T-helper 2 cell treated with Interferon-gamma antibody and Interleukin-4, amounts not matched to agents 5 μg/mL and 100 μg/mL, for 36 hours (primary cell): Measurements from ENCODE around the gene CEPT1.
A peak's percentile ranks its signal among the peaks of the same experiment; 100 is the strongest.

ENCODE experiments used
- DNase-seq: peaks from one replicate; pipeline ENCODE4 v3.0.0; 2021; ENCODE audit warnings: low spot score
- H3K27ac Mint-ChIP-seq: one replicate; pipeline ENCODE4 v1.8.0; 2021; ENCODE audit warnings: mild to moderate bottlenecking, mixed read lengths
- H3K27me3 Mint-ChIP-seq: one replicate; pipeline ENCODE4 v1.8.0; 2021; ENCODE audit warnings: low read depth, mixed read lengths
- H3K36me3 Mint-ChIP-seq: one replicate; pipeline ENCODE4 v1.8.0; 2021; ENCODE audit warnings: low read depth, mixed read lengths
- H3K4me1 Mint-ChIP-seq: one replicate; pipeline ENCODE4 v1.8.0; 2021; ENCODE audit warnings: low read depth, mixed read lengths
- H3K4me3 Mint-ChIP-seq: one replicate; pipeline ENCODE4 v1.8.0; 2022; ENCODE audit warnings: mild to moderate bottlenecking, moderate library complexity, mixed read lengths
- H3K9me3 Mint-ChIP-seq: one replicate; pipeline ENCODE4 v1.8.0; 2021; ENCODE audit warnings: mixed read lengths

Gene CEPT1

GRCh38 chr1:111202707-111203623, 62.9 kb downstream of the CEPT1 start:
- peaks cover 56% of the 10 kb centered on the region for H3K4me1 Mint-ChIP-seq

GRCh38 chr1:111203681-111204200, 63.7 kb downstream of the CEPT1 start:
- peak; percentile 86 for DNase-seq
- H3K4me3 Mint-ChIP-seq = peak overlapping the region; percentile 80
- peak overlapping the region; percentile 77 for H3K27ac Mint-ChIP-seq
- H3K36me3 Mint-ChIP-seq = peaks cover 13% of the 10 kb centered on the region
- peaks cover 60% of the 10 kb centered on the region for H3K4me1 Mint-ChIP-seq
- H3K27me3 Mint-ChIP-seq = no peaks in the 10 kb centered on the region
- H3K9me3 Mint-ChIP-seq = no peaks in the 10 kb centered on the region

More at GRCh38 chr1:111202707-111203623, 62.9 kb downstream of the CEPT1 start:
- Mint-ChIP-seq H3K27ac (peak overlapping the region; percentile 77), H3K9me3 (no peaks in the 10 kb centered on the region), H3K4me3 (peak overlapping the region; percentile 99), H3K27me3 (no peaks in the 10 kb centered on the region), H3K36me3 (peaks cover 21% of the 10 kb centered on the region)
- DNase-seq = no peak

GRCh38 chr1:111204201-111204982, 64.4 kb downstream of the CEPT1 start:
- Mint-ChIP-seq H3K4me3 (peak overlapping the region; percentile 80), H3K9me3 (no peaks in the 10 kb centered on the region), H3K36me3 (peaks cover 8% of the 10 kb centered on the region), H3K27ac (peak overlapping the region; percentile 77), H3K4me1 (peaks cover 61% of the 10 kb centered on the region), H3K27me3 (no peaks in the 10 kb centered on the region)
- peak; percentile 58 for DNase-seq

DNA sequence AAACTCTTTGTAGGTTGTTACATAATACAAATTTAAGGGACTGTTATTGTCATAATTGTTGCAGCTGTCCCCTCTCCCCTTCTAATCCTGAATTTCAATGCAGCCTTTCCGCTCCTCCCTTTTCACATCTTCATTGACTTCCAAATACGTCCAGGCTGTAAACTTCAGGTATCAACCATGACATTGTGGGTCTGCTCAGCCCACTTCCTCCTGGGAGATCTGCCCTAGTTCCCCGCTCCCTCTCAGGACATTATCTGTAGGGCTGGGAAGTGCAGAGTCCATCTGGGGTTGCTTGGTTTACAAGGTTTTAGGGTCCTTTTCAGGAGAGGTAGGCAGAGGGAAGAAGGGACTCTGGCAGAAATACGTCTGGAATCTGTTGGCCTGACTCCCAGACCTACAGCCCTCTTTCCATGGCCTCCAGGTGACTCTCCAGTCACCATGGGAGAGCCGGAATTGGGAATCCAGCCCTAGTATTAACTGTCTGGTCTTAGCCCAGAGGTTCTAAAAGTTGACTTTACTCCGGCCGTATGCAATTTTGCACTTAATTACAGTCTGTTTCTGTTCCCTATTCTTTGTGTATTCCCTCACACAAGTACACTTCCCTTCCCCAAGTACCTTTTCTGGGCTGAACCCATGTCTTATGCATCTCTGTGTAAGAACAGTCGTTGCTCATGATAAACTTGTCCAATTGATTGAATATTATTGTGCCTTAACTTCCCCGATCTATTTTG, 65.1 kb downstream of the CEPT1 start:
- no peaks in the 10 kb centered on the region for H3K27me3 Mint-ChIP-seq
- peak overlapping the region; percentile 67 for H3K27ac Mint-ChIP-seq
- H3K4me1 Mint-ChIP-seq = peaks cover 63% of the 10 kb centered on the region

DNA sequence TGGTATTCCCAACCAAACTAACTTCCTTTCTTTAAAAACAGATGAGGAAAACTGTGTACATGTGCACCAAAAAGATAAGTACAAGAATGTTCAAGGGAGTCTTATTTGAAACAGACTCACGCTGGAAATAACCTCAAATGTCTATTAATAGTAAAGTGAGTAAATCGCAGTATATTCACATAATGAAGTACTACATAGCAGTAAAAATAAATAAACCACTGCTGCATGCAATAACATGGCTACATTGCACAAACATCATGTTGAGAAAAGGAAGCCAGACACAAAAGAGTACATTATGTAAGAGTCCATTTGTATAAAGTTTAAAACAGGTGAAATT, 65.7 kb downstream of the CEPT1 start:
- H3K36me3 Mint-ChIP-seq = no peaks in the 10 kb centered on the region
- H3K4me1 Mint-ChIP-seq = peaks cover 62% of the 10 kb centered on the region
- no peaks in the 10 kb centered on the region for H3K27me3 Mint-ChIP-seq
- peak overlapping the region; percentile 27 for H3K4me3 Mint-ChIP-seq
- no peaks in the 10 kb centered on the region for H3K9me3 Mint-ChIP-seq
- no peak for DNase-seq
- peak overlapping the region; percentile 22 for H3K27ac Mint-ChIP-seq

More for the DNA sequence above, 65.1 kb downstream of the CEPT1 start:
- no peak for DNase-seq
- no peaks in the 10 kb centered on the region for H3K9me3 Mint-ChIP-seq
- H3K36me3 Mint-ChIP-seq = peaks cover 3% of the 10 kb centered on the region
- peak overlapping the region; percentile 77 for H3K4me3 Mint-ChIP-seq

- Mint-ChIP-seq H3K4me1 (peaks cover 53% of the 10 kb centered on the region), H3K36me3 (no peaks in the 10 kb centered on the region), H3K27ac (no peak overlapping the region), H3K27me3 (no peaks in the 10 kb centered on the region), H3K9me3 (no peaks in the 10 kb centered on the region), H3K4me3 (no peak overlapping the region)
- no peak for DNase-seq
Observed at GRCh38 chr1:111208921-111209320, 68.9 kb downstream of the CEPT1 start.

- no peaks in the 10 kb centered on the region for H3K27me3 Mint-ChIP-seq
- peaks cover 59% of the 10 kb centered on the region for H3K4me1 Mint-ChIP-seq
- H3K27ac Mint-ChIP-seq = no peak overlapping the region
- DNase-seq = no peak
- H3K4me3 Mint-ChIP-seq = no peak overlapping the region
- H3K9me3 Mint-ChIP-seq = no peaks in the 10 kb centered on the region
- no peaks in the 10 kb centered on the region for H3K36me3 Mint-ChIP-seq
Observed at GRCh38 chr1:111209622-111210021, 69.6 kb downstream of the CEPT1 start.

DNA sequence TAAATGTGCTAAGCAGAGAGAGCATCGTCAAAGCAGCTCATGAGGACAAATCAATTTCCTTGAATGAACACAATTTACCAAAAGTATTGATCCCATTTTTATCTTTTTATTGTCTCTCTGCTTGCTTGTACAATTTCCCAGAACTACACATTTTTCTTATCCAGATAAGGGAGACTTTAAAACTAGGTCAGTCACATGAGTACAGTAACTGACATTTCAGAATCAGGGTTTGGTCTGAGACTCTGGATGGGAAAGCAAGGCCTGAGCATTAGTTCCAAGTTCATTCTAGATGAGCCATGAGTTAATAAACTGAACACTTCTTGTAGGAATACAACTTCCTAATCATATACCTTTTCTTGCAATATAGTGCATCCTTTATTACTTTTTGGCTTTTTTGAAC, 71.9 kb downstream of the CEPT1 start:
- Mint-ChIP-seq H3K4me3 (no peak overlapping the region), H3K9me3 (no peaks in the 10 kb centered on the region), H3K4me1 (peaks cover 62% of the 10 kb centered on the region), H3K36me3 (no peaks in the 10 kb centered on the region), H3K27me3 (no peaks in the 10 kb centered on the region), H3K27ac (no peak overlapping the region)
- DNase-seq = no peak

DNA sequence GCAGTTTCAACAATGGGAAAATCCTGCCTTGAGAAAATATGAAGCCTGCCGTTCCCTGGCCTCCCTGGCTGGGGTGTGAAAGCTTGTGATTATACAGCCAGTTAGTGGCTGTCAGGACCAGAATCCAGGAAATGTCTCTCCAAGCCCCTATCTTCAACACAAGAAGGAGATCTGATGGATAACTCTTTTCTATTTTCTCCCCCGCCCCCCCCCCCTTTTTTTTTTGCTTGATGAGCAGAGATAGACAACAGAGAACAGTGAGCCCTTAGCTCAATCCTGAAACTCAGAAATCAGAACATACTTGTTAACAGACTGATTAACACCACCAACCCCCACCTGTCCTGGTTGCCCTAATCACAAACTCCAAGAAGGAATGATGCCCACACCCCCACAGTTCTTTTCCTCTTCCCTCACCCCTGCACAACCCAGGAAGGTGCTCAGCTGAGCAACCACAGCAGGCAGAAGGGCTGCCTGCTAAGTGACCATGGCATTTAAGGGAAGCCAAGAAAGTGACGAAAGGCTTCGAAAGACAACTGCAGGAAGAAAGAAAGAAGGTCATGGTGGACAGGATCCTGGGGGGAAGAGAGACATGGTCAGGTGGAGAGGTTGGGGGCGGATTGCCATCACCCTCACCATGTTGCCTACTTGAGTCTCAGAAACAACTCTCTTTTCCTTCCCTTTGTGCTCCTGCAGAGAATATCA, 72.8 kb downstream of the CEPT1 start:
- Mint-ChIP-seq H3K27ac (peak overlapping the region; percentile 90), H3K4me3 (peak overlapping the region; percentile 74), H3K9me3 (no peaks in the 10 kb centered on the region), H3K4me1 (peaks cover 67% of the 10 kb centered on the region), H3K36me3 (no peaks in the 10 kb centered on the region), H3K27me3 (no peaks in the 10 kb centered on the region)
- no peak for DNase-seq

DNA sequence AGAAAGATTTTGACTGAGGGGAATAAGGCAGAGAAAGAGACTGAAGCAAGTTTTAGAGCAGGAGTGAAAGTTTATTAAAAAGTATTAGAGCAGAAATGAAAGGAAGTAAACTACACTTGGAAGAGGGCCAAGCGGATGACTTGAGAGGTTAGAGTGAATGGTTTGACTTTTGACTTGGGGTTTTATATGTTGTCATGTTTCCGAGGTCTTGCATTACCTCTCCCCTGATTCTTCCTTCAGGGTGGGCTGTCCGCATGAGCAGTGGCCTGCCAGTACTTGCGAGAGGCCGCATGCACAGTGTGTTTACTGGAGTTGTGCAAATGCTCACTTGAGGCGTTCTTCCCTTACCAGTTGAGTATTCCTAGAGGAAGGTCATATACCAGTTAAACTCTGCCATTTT, 73.4 kb downstream of the CEPT1 start:
- no peak for DNase-seq
- Mint-ChIP-seq H3K36me3 (no peaks in the 10 kb centered on the region), H3K4me1 (peaks cover 71% of the 10 kb centered on the region), H3K27me3 (no peaks in the 10 kb centered on the region), H3K4me3 (peak overlapping the region; percentile 74), H3K27ac (peak overlapping the region; percentile 90), H3K9me3 (peaks cover 4% of the 10 kb centered on the region)

GRCh38 chr1:111214074-111214801, 74.2 kb downstream of the CEPT1 start:
- H3K36me3 Mint-ChIP-seq = peaks cover 2% of the 10 kb centered on the region
- peaks cover 4% of the 10 kb centered on the region for H3K9me3 Mint-ChIP-seq
- peaks cover 73% of the 10 kb centered on the region for H3K4me1 Mint-ChIP-seq
- peak overlapping the region; percentile 74 for H3K4me3 Mint-ChIP-seq
- no peaks in the 10 kb centered on the region for H3K27me3 Mint-ChIP-seq
- peak overlapping the region; percentile 90 for H3K27ac Mint-ChIP-seq
- no peak for DNase-seq

GRCh38 chr1:111214884-111215283, 74.9 kb downstream of the CEPT1 start:
- peak overlapping the region; percentile 90 for H3K27ac Mint-ChIP-seq
- peak overlapping the region; percentile 74 for H3K4me3 Mint-ChIP-seq
- H3K36me3 Mint-ChIP-seq = peaks cover 2% of the 10 kb centered on the region
- H3K27me3 Mint-ChIP-seq = no peaks in the 10 kb centered on the region
- DNase-seq = peak; percentile 59
- H3K4me1 Mint-ChIP-seq = peaks cover 76% of the 10 kb centered on the region
- H3K9me3 Mint-ChIP-seq = peaks cover 4% of the 10 kb centered on the region
